Common myeloid progenitor, CD34-positive (primary cell): Measurements from ENCODE around the gene GMPR.
A peak's percentile ranks its signal among the peaks of the same experiment; 100 is the strongest.

Experiments
- CTCF ChIA-PET: fragments of 350-600 bp; sonication (Branson Sonifier 250); formaldehyde crosslinking; loops from one replicate; lab custom pipeline; 2021; ENCODE audit warnings: antibody characterized with exemption; lab: Charles Lee
- POLR2A ChIA-PET: fragments of 350-600 bp; sonication (Branson Sonifier 250); formaldehyde crosslinking; loops from one replicate; lab custom pipeline; 2021; ENCODE audit warnings: antibody characterized with exemption; lab: Charles Lee
- DNase-seq, 3 donors: peaks; one replicate each; pipeline versions ENCODE4 v3.0.0 to v3.0.0-alpha.2; 2013
- H3K27ac ChIP-seq, 2 experiments: 1 replicate in 1 of 2; 2 replicates in 1 of 2; pipeline ENCODE4 v1.7.0; 2013; ENCODE audit warnings: inconsistent platforms in 2 of 2, low read length in 2 of 2, mild to moderate bottlenecking in 2 of 2, low read depth in 1 of 2, moderate library complexity in 1 of 2; ENCODE audit not compliant: severe bottlenecking in 2 of 2, insufficient read depth in 1 of 2, poor library complexity in 1 of 2
- H3K27me3 ChIP-seq, 5 experiments: replicated peaks in 2 of 5; 1 replicate in 3 of 5; 2 replicates in 2 of 5; pipeline versions ENCODE4 v1.6.1 to v1.7.0; 2013; ENCODE audit warnings: low read length in 4 of 5, mild to moderate bottlenecking in 2 of 5, moderate library complexity in 2 of 5, inconsistent platforms in 1 of 5; ENCODE audit not compliant: insufficient read depth in 5 of 5, control insufficient read depth in 4 of 5
- H3K36me3 ChIP-seq, 4 experiments: 1 replicate in 2 of 4; 2 replicates in 2 of 4; pipeline versions ENCODE4 v1.6.1 to v1.7.0; 2013; ENCODE audit warnings: low read length in 3 of 4, control low read depth in 1 of 4, mild to moderate bottlenecking in 1 of 4; ENCODE audit not compliant: control insufficient read depth in 4 of 4, insufficient read depth in 4 of 4
- H3K4me1 ChIP-seq, 4 experiments: 1 replicate in 3 of 4; 2 replicates in 1 of 4; pipeline versions ENCODE4 v1.6.1 to v1.7.1; 2013; ENCODE audit warnings: low read length in 3 of 4, mild to moderate bottlenecking in 3 of 4, control low read depth in 1 of 4, inconsistent platforms in 1 of 4, moderate library complexity in 1 of 4; ENCODE audit not compliant: control insufficient read depth in 4 of 4, insufficient read depth in 4 of 4; ENCODE audit errors: control extremely low read depth in 1 of 4
- H3K4me3 ChIP-seq, 7 experiments: 1 replicate in 4 of 7; 2 replicates in 3 of 7; pipeline versions ENCODE4 v1.5.1 to v1.7.0; 2013; ENCODE audit warnings: mild to moderate bottlenecking in 7 of 7, low read length in 6 of 7, moderate library complexity in 6 of 7, inconsistent platforms in 2 of 7, low read depth in 2 of 7, control low read depth in 1 of 7; ENCODE audit not compliant: insufficient read depth in 4 of 7, control insufficient read depth in 1 of 7; ENCODE audit errors: extremely low read depth in 1 of 7
- H3K9me3 ChIP-seq, 5 experiments: 1 replicate in 4 of 5; 2 replicates in 1 of 5; pipeline versions ENCODE4 v1.6.1 to v1.7.1; 2013; ENCODE audit warnings: low read length in 4 of 5, mild to moderate bottlenecking in 2 of 5, inconsistent platforms in 1 of 5, low read depth in 1 of 5, moderate library complexity in 1 of 5; ENCODE audit not compliant: control insufficient read depth in 4 of 5, insufficient read depth in 2 of 5; ENCODE audit errors: control extremely low read depth in 1 of 5
- WGBS: methylation state at CpG from one replicate; pipeline ENCODE4 v1.1.5; 2013; ENCODE audit not compliant: insufficient coverage; 5-methylcytosine and 5-hydroxymethylcytosine counted together

The GMPR gene

DNA sequence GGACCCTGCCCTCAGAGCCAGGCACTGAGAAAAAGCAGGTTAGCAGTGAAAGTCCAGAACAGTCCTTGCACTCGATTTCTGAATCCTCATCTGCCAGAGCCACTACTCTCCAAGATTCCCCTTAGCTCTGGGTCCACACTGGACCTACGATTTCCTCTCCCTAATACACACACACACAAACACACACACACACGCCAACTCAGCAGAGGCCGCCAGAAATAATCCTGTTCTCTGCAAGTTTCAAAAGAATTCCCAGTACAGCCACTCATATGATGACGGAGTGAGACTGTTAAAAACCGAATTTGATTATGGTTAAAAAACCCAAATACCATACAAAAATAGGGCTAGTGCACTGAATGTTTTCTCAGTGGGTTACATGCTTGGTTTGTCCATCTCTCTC, 90.8 kb downstream of the GMPR start:
- H3K27me3 ChIP-seq: no peaks in the 10 kb centered on the region
- peaks cover 2 to 13% (median 8%) of the 10 kb centered on the region in 4 experiments for H3K4me1 ChIP-seq
- WGBS: 100% methylated on average over 5 of the region's 6 CpGs
- ChIA-PET CTCF (interaction anchor here (1.0 to 3.9 kb wide), 3 partner anchors 11 to 80 kb away, joined by 3 to 19 read pairs (median 3); no protein-coding TSS in a partner anchor), POLR2A (no interaction called here)
- no peak overlapping the region for H3K4me3 ChIP-seq
- H3K27ac ChIP-seq: no peak overlapping the region
- peaks cover 0 to 20% (median 10%) of the 10 kb centered on the region in 4 experiments for H3K36me3 ChIP-seq
- peaks cover 0 to 3% (median 0%) of the 10 kb centered on the region in 5 experiments for H3K9me3 ChIP-seq
- DNase-seq: no peak

- H3K27me3 ChIP-seq: no peaks in the 10 kb centered on the region
- DNase-seq: peak; percentile 61 to 73 (median 70)
- POLR2A ChIA-PET: no interaction called here
- 20% methylated on average over 6 of the region's 11 CpGs for WGBS
- H3K36me3 ChIP-seq: peaks cover 0 to 14% (median 6%) of the 10 kb centered on the region in 4 experiments
- CTCF ChIA-PET: interaction anchor here (0.9 to 4.5 kb wide), 17 partner anchors 9 to 755 kb away, joined by 3 to 46 read pairs (median 5); partner anchors contain the start of gene ATXN1
- no peaks in the 10 kb centered on the region for H3K9me3 ChIP-seq
- H3K4me1 ChIP-seq: peaks cover 2 to 13% (median 8%) of the 10 kb centered on the region in 4 experiments
- H3K27ac ChIP-seq: no peak overlapping the region
- peak overlapping the region in 2 of 7 experiments; percentile 25 to 56 for H3K4me3 ChIP-seq
These were observed 93.2 kb downstream of the GMPR start for GRCh38 chr6:16331384-16332174.

- ChIA-PET POLR2A (no interaction called here), CTCF (interaction anchor here (0.9 to 4.5 kb wide), 20 partner anchors 9 to 754 kb away, joined by 3 to 46 read pairs (median 4); partner anchors contain the start of gene ATXN1)
- Histone ChIP-seq H3K27me3 (no peaks in the 10 kb centered on the region), H3K4me3 (peak overlapping the region in 2 of 7 experiments; percentile 25 to 56), H3K36me3 (peaks cover 0 to 8% (median 1%) of the 10 kb centered on the region in 4 experiments), H3K9me3 (no peaks in the 10 kb centered on the region), H3K27ac (no peak overlapping the region), H3K4me1 (peaks cover 2 to 13% (median 8%) of the 10 kb centered on the region in 4 experiments)
- peak; percentile 75 to 86 (median 82) for DNase-seq
- WGBS: 0% methylated on average over 5 of the region's 7 CpGs
These were observed 93.8 kb downstream of the GMPR start for GRCh38 chr6:16332175-16332542.

GRCh38 chr6:16333580-16333979, 95.2 kb downstream of the GMPR start:
- H3K4me3 ChIP-seq: no peak overlapping the region
- ChIA-PET POLR2A (interaction anchor here (0.7 kb wide), 1 partner anchor 44 kb away, joined by 3 read pairs; no protein-coding TSS in a partner anchor), CTCF (interaction anchor here (0.9 to 4.5 kb wide), 15 partner anchors 9 to 753 kb away, joined by 3 to 46 read pairs (median 7); no protein-coding TSS in a partner anchor)
- no peak for DNase-seq
- no peak overlapping the region for H3K27ac ChIP-seq
- no peaks in the 10 kb centered on the region for H3K9me3 ChIP-seq
- H3K4me1 ChIP-seq: peaks cover 2 to 13% (median 8%) of the 10 kb centered on the region in 4 experiments
- H3K27me3 ChIP-seq: no peaks in the 10 kb centered on the region
- no peaks in the 10 kb centered on the region for H3K36me3 ChIP-seq
- 100% methylated on average over 1 of the region's 3 CpGs for WGBS

DNA sequence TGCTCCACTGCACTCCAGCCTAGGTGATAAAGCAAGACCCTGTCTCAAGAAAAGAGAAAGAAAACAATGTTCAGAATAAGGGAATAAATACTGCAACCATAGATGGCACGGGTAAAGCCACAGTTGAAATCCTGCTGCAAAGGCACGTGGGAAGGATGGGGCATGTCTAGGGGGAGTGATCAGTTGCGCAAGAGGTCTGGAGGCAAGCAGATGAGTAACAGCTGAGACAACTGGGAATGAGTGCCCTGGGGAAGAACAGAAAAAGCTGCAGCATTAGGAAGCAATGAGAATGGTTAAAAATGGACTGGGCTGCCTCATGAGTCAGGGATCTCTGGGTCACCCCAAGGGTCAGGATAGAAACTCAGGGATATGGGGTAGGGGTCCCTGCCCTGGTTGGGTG, 96.3 kb downstream of the GMPR start:
- H3K36me3 ChIP-seq: no peaks in the 10 kb centered on the region
- no peaks in the 10 kb centered on the region for H3K9me3 ChIP-seq
- no peak for DNase-seq
- no peak overlapping the region for H3K4me3 ChIP-seq
- H3K27ac ChIP-seq: no peak overlapping the region
- 83% methylated on average over 3 of the region's 3 CpGs for WGBS
- H3K4me1 ChIP-seq: peaks cover 2 to 13% (median 8%) of the 10 kb centered on the region in 4 experiments
- H3K27me3 ChIP-seq: no peaks in the 10 kb centered on the region
- POLR2A ChIA-PET: interaction anchor here (0.6 kb wide), 1 partner anchor 634 kb away, joined by 5 read pairs; no protein-coding TSS in a partner anchor
- CTCF ChIA-PET: interaction anchor here (0.9 to 4.5 kb wide), 7 partner anchors 12 to 752 kb away, joined by 3 to 46 read pairs (median 4); no protein-coding TSS in a partner anchor

DNA sequence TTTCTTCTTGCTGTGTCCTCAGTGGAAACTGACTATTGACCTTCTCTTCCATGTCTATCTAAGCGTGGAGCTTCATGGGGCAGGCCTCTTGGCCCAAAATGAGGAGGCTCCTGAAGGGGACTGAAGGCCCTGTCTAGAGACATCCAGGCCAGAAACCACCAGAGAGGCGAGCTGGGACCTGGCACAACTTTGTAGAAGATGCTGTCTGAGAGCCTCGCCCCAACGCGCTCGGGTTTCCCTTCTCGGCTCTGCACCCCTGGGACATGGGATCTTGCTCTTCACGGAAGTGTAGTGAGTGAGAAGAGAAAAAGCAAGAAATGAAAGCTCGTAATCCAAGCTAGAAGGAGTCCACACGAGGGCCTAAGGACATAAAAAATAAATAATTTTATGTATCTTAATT, 96.8 kb downstream of the GMPR start:
- peaks cover 2 to 13% (median 8%) of the 10 kb centered on the region in 4 experiments for H3K4me1 ChIP-seq
- ChIA-PET POLR2A (no interaction called here), CTCF (interaction anchor here (0.9 to 4.5 kb wide), 5 partner anchors 11 to 751 kb away, joined by 3 to 46 read pairs (median 4); no protein-coding TSS in a partner anchor)
- no peaks in the 10 kb centered on the region for H3K36me3 ChIP-seq
- no peaks in the 10 kb centered on the region for H3K9me3 ChIP-seq
- H3K27ac ChIP-seq: no peak overlapping the region
- DNase-seq: no peak
- no peaks in the 10 kb centered on the region for H3K27me3 ChIP-seq
- WGBS: 90% methylated on average over 7 of the region's 10 CpGs
- H3K4me3 ChIP-seq: no peak overlapping the region
